ENCODE results near the gene SLC37A3. TPM values are rescaled to one million over a fixed set of nuclear protein-coding genes. Genes with fewer than 3 reads are reported as not detected.

The SLC37A3 gene
- total and polyA plus RNA-seq, 12 donors = 16.3 to 33.4 (median 23.3) TPM

DNA sequence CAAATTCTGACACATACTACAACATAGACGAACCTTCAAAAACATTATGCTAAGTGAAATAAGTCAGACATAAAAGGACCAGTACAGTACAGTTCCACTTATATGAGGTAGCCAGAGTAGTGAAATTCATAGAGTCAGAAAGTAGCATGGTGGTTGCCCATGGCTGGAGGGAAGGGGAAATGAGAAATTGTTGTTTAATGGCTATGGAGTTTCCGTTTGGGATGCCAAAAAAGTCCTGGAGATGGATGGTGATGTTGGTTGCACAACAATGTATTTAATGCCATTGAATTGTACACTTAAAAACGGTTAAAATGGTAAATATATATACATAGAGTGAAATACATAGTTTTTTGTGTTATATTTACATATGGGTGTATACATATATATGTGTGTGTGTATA is 2.1 kb upstream of the SLC37A3 start:
- intact Hi-C loops (cut with DNase I) = no loop called here
- Histone ChIP-seq H3K27ac (no peak overlapping the region), H3K36me3 (replicated peaks in 1 of 2) (no peaks in the 10 kb centered on the region), H3K27me3 (no peaks in the 10 kb centered on the region), H3K9me3 (replicated peaks in 1 of 3) (no peaks in the 10 kb centered on the region), H3K4me1 (replicated peaks in 1 of 2) (peaks cover 3 to 7% of the 10 kb centered on the region in 2 donors), H3K4me3 (no peak overlapping the region)
- DNase-seq = no peak
- WGBS, 4 donors = 69 to 84% (median 73%) methylated on average over 3 of the region's 3 CpGs
- TF ChIP-seq, protein P1, sequence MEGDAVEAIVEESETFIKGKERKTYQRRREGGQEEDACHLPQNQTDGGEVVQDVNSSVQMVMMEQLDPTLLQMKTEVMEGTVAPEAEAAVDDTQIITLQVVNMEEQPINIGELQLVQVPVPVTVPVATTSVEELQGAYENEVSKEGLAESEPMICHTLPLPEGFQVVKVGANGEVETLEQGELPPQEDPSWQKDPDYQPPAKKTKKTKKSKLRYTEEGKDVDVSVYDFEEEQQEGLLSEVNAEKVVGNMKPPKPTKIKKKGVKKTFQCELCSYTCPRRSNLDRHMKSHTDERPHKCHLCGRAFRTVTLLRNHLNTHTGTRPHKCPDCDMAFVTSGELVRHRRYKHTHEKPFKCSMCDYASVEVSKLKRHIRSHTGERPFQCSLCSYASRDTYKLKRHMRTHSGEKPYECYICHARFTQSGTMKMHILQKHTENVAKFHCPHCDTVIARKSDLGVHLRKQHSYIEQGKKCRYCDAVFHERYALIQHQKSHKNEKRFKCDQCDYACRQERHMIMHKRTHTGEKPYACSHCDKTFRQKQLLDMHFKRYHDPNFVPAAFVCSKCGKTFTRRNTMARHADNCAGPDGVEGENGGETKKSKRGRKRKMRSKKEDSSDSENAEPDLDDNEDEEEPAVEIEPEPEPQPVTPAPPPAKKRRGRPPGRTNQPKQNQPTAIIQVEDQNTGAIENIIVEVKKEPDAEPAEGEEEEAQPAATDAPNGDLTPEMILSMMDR (IDR thresholded peaks at IDR 0.05) = no peak
- no peak for TF ChIP-seq POLR2A (IDR thresholded peaks at IDR 0.05)

DNA sequence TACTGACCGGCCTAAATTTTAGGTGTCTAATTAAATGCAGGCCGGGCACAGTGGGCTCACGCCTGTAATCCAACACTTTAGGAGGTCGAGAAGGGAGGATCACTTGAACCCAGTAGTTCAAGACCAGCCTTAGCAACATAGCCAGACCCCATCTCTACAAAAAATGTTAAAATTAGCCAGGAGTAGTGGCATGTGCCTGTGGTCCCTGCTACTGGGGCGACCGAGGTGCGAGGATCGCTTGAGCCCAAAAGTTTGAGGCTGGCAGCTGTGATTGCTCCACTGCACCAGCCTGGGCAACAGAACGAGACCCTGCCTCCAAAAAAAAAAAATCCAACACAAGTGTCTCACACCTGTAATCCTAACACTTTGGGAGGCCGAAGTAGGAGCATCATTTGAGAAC is 491 bp upstream of the SLC37A3 start:
- no peaks in the 10 kb centered on the region for H3K27me3 ChIP-seq
- peak overlapping the region in 1 of 4 donors; percentile 90 for H3K4me3 ChIP-seq
- TF ChIP-seq, protein P1 (IDR thresholded peaks at IDR 0.05) = no peak
- no peak for TF ChIP-seq POLR2A (IDR thresholded peaks at IDR 0.05)
- no peak overlapping the region for H3K27ac ChIP-seq
- H3K9me3 ChIP-seq (replicated peaks in 1 of 3) = no peaks in the 10 kb centered on the region
- 59 to 72% (median 63%) methylated on average over 10 of the region's 10 CpGs for WGBS, 4 donors
- DNase-seq = no peak
- intact Hi-C loops (cut with DNase I) = no loop called here
- no peaks in the 10 kb centered on the region for H3K36me3 ChIP-seq (replicated peaks in 1 of 2)
- peaks cover 0 to 7% of the 10 kb centered on the region in 2 donors for H3K4me1 ChIP-seq (replicated peaks in 1 of 2)

DNA sequence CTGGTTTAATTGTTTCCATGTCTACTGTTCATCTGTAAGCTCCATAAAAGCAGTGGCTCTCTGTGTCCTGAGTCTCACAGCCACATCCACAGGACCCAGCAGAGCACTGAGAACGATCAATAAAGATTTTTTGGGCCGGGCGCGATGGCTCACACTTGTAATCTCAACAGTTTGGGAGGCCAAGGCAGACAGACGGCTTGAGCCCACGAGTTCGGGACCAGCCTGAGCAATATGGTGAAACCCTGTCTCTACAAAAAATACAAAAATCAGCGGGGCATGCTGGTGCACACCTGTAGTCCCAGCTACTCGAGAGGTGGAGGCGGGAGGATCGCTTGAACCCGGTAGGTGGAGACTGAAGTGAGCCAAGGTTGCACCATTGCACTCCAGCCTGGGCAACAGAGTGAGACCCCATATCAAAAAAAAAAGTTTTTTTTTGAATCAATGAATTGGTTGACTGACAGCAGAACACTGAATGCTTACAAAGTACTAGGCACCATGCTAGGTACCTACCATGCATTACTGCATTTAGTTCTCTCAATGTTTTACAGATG is 4.5 kb downstream of the SLC37A3 start:
- H3K36me3 ChIP-seq (replicated peaks in 1 of 2) = no peaks in the 10 kb centered on the region
- peaks cover 0 to 9% of the 10 kb centered on the region in 2 donors for H3K4me1 ChIP-seq (replicated peaks in 1 of 2)
- no peak overlapping the region for H3K4me3 ChIP-seq
- no peak overlapping the region for H3K27ac ChIP-seq
- DNase-seq = no peak
- intact Hi-C loops (cut with DNase I) = no loop called here
- WGBS, 4 donors = 95 to 97% (median 97%) methylated on average over 11 to 12 of the region's 12 CpGs
- no peaks in the 10 kb centered on the region for H3K27me3 ChIP-seq
- no peak for TF ChIP-seq POLR2A (IDR thresholded peaks at IDR 0.05)
- TF ChIP-seq, protein P1 (IDR thresholded peaks at IDR 0.05) = no peak
- no peaks in the 10 kb centered on the region for H3K9me3 ChIP-seq (replicated peaks in 1 of 3)

DNA sequence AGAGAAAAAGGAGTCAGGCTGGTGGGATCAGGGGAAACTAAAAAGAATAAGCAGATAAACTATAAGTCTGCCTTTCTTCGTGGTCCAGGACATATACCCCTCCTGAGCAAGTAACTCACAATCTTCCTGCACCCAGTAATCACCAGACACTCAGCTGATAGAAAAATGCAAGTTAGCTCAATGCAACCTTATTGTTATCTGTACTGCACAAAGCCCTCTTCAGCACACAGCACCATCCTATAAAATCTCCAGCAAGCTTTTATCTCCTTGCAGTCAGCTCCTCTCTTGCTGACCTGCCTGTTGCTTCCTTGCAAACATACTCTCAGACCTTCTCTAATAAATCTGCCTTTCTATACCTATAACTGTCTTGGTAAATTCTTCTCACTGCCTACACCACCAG is 6.7 kb downstream of the SLC37A3 start:
- Histone ChIP-seq H3K9me3 (replicated peaks in 1 of 3) (no peaks in the 10 kb centered on the region), H3K4me3 (no peak overlapping the region), H3K36me3 (replicated peaks in 1 of 2) (no peaks in the 10 kb centered on the region), H3K27me3 (no peaks in the 10 kb centered on the region), H3K4me1 (replicated peaks in 1 of 2) (peaks cover 0 to 3% of the 10 kb centered on the region in 2 donors), H3K27ac (no peak overlapping the region)
- WGBS, 4 donors = 81 to 93% (median 88%) methylated on average over 1 of the region's 1 CpG
- intact Hi-C loops (cut with DNase I) = no loop called here
- TF ChIP-seq POLR2A (IDR thresholded peaks at IDR 0.05) = no peak
- no peak for DNase-seq
